GM12878 (cell line): Measurements from ENCODE around the gene ROBO1. TPM values are rescaled to one million over a fixed set of nuclear protein-coding genes. Genes with fewer than 3 reads are reported as not detected.

Source experiments
- ATAC-seq: fragments of 200-7000 bp; cut with Tn5 transposase; 3 replicates; pipeline ENCODE4 v1.9.1; 2020; ENCODE audit warnings: mild to moderate bottlenecking, moderate library complexity
- BruUV-seq: library from RNA; stranded (reverse); fragments of 400-500 nt; replicated peaks from 2 replicates; lab custom pipeline; 2021; lab: Mats Ljungman, UMichigan
- CTCF ChIA-PET: fragments of 300-600 bp; sonication (Branson Sonifier 250); formaldehyde crosslinking; extraction: SDS; loops from one replicate; lab custom pipeline; 2021; ENCODE audit warnings: inconsistent platforms; lab: Yijun Ruan, JAX
- POLR2A ChIA-PET: fragments of 350-600 bp; formaldehyde crosslinking; extraction: SDS; loops from one replicate; lab custom pipeline; 2021; ENCODE audit warnings: inconsistent platforms; lab: Charles Lee
- RAD21 ChIA-PET: fragments of 300-600 bp; sonication (Branson Sonifier 250); formaldehyde crosslinking; loops from one replicate; lab custom pipeline; 2023; ENCODE audit warnings: antibody characterized with exemption; ENCODE audit not compliant: unreplicated experiment; lab: Charles Lee
- SMC1A ChIA-PET: fragments of 300-600 bp; sonication (Branson Sonifier 250); formaldehyde crosslinking; loops from one replicate; lab custom pipeline; 2023; ENCODE audit not compliant: unreplicated experiment, uncharacterized antibody; lab: Charles Lee
- DNase-seq: peaks from one replicate; pipeline ENCODE4 v3.0.0-alpha.2; 2011; ENCODE audit warnings: low read depth, low spot score
- FAIRE-seq: peaks from 3 replicates; lab custom pipeline; 2011; peaks lifted over from hg19 to GRCh38; lab: Jason Lieb, UNC
- H2AFZ ChIP-seq: 2 replicates; pipeline ENCODE4 v1.6.0; 2011; ENCODE audit warnings: low read depth, low read length, control low read depth; ENCODE audit not compliant: control insufficient read depth
- H3K27ac ChIP-seq: 2 replicates; pipeline ENCODE4 v1.5.1; 2011; ENCODE audit warnings: control low read depth; ENCODE audit not compliant: control insufficient read depth, insufficient read depth
- H3K27me3 ChIP-seq, 2 experiments: replicated peaks in 1 of 2; 2 replicates each; pipeline versions ENCODE4 v1.6.0 to v1.6.1; 2011; ENCODE audit warnings: low read length in 1 of 2; ENCODE audit not compliant: control insufficient read depth in 2 of 2, insufficient read depth in 2 of 2
- H3K36me3 ChIP-seq, 2 experiments: 2 replicates each; pipeline ENCODE4 v1.5.1; 2011; ENCODE audit warnings: low read length in 1 of 2; ENCODE audit not compliant: control insufficient read depth in 2 of 2, insufficient read depth in 2 of 2
- H3K4me1 ChIP-seq: 2 replicates; pipeline ENCODE4 v1.6.1; 2011; ENCODE audit warnings: mild to moderate bottlenecking, low read length, moderate library complexity, mixed read lengths; ENCODE audit not compliant: control insufficient read depth, insufficient read depth
- H3K4me2 ChIP-seq: 2 replicates; pipeline ENCODE4 v1.6.0; 2011; ENCODE audit warnings: control low read depth; ENCODE audit not compliant: control insufficient read depth, insufficient read depth
- H3K4me3 ChIP-seq: fragments of 200-600 bp; sonication (generic); 2 replicates; pipeline ENCODE4 v1.5.1; 2016
- H3K79me2 ChIP-seq: 2 replicates; pipeline ENCODE4 v1.6.0; 2011; ENCODE audit warnings: low read length; ENCODE audit not compliant: control insufficient read depth, insufficient read depth
- H3K9ac ChIP-seq: 2 replicates; pipeline ENCODE4 v1.8.0; 2011; ENCODE audit warnings: low read length, control low read depth, mixed read lengths; ENCODE audit not compliant: control insufficient read depth, insufficient read depth
- H3K9me3 ChIP-seq: replicated peaks from 3 replicates; pipeline ENCODE4 v1.5.1; 2011; ENCODE audit warnings: mild to moderate bottlenecking, low read length; ENCODE audit not compliant: control insufficient read depth, insufficient read depth
- H4K20me1 ChIP-seq: 2 replicates; pipeline ENCODE4 v1.6.0; 2011; ENCODE audit not compliant: control insufficient read depth, insufficient read depth
- BCL3 ChIP-seq: IDR thresholded peaks from 2 replicates; pipeline ENCODE4 v1.6.1; 2011; ENCODE audit warnings: borderline replicate concordance, low read depth, mild to moderate bottlenecking, moderate library complexity, low read length; ENCODE audit not compliant: insufficient read depth, poor library complexity, severe bottlenecking
- BRCA1 ChIP-seq: IDR thresholded peaks from 2 replicates; pipeline ENCODE4 v1.6.1; 2011; ENCODE audit warnings: low read depth, low read length, improper control_type of control experiment
- E2F4 ChIP-seq: IDR thresholded peaks from 2 replicates; pipeline ENCODE4 v1.6.1; 2012; ENCODE audit warnings: low read depth, low read length, improper control_type of control experiment
- GABPA ChIP-seq: IDR thresholded peaks from 2 replicates; pipeline ENCODE4 v1.6.1; 2014; ENCODE audit warnings: antibody characterized with exemption, low read depth, mild to moderate bottlenecking, inconsistent platforms
- HDAC2 ChIP-seq: fragments of 200-600 bp; sonication (generic); IDR thresholded peaks from 2 replicates; pipeline ENCODE4 v1.6.1; 2017
- IKZF2 ChIP-seq, 2 experiments: fragments of 450-650 bp; IDR thresholded peaks; 2 replicates each; pipeline ENCODE4 v1.6.1; 2017; ENCODE audit warnings: mild to moderate bottlenecking in 2 of 2, moderate library complexity in 2 of 2
- JUNB ChIP-seq: IDR thresholded peaks from 2 replicates; pipeline ENCODE4 v1.6.1; 2016; ENCODE audit warnings: antibody characterized with exemption, mild to moderate bottlenecking
- MXI1 ChIP-seq: fragments of 150-350 bp; IDR thresholded peaks from 2 replicates; pipeline ENCODE4 v1.6.1; 2011; ENCODE audit warnings: low read depth, mild to moderate bottlenecking, inconsistent platforms, low read length, improper control_type of control experiment
- MYC ChIP-seq: IDR thresholded peaks from 2 replicates; pipeline ENCODE4 v1.6.1; 2011; ENCODE audit warnings: mild to moderate bottlenecking, low read length, moderate library complexity, inconsistent platforms; ENCODE audit not compliant: insufficient read depth, insufficient replicate concordance, insufficient read length, severe bottlenecking
- NR2C2 ChIP-seq: IDR thresholded peaks from 2 replicates; pipeline ENCODE4 v1.6.1; 2011; ENCODE audit warnings: borderline replicate concordance, low read depth; ENCODE audit not compliant: control insufficient read depth, insufficient read length
- POLR2A ChIP-seq: IDR thresholded peaks from 2 replicates; pipeline ENCODE4 v1.6.1; 2011; ENCODE audit warnings: low read depth, mild to moderate bottlenecking, low read length
- SIN3A ChIP-seq: IDR thresholded peaks from 2 replicates; pipeline ENCODE4 v1.6.1; 2012; ENCODE audit warnings: low read depth, low read length, improper control_type of control experiment
- ZNF217 ChIP-seq: fragments of 450-650 bp; IDR thresholded peaks from 2 replicates; pipeline ENCODE4 v1.6.1; 2017; ENCODE audit warnings: antibody characterized with exemption, mild to moderate bottlenecking
- ZNF274 ChIP-seq: IDR thresholded peaks from one replicate; pipeline ENCODE4 v1.8.0; 2011; ENCODE audit not compliant: insufficient read length, insufficient read depth
- WGBS: methylation state at CpG from one replicate; pipeline ENCODE4 v1.1.6; 2016; ENCODE audit warnings: low lambda C conversion rate; ENCODE audit not compliant: insufficient replicate concordance, insufficient coverage; ENCODE audit errors: missing lambda C conversion rate; 5-methylcytosine and 5-hydroxymethylcytosine counted together
- in situ Hi-C: fragments of 300-500 bp; cut with MboI; formaldehyde crosslinking; loops from 9 replicates; pipeline ENCODE4 v1.14.3; 2018; ENCODE audit warnings: mixed read lengths
- intact Hi-C: fragments of 100-400 bp; cut with micrococcal nuclease; formaldehyde crosslinking; loops from one replicate; pipeline ENCODE4 v1.14.2; 2022; ENCODE audit not compliant: unreplicated experiment
- polyA plus RNA-seq, 11 experiments: library from polyadenylated mRNA; depleted of rRNA in 4 of 11; unstranded in 6 of 11; stranded (reverse) in 5 of 11; fragments of >200 nt; fragmentation: Nextera tagmentation in 4 of 11; fragmentation: Illumina TruSeq in 1 of 11; extraction: Ambion mirVana in 4 of 11; extraction: Trizol in 1 of 11; gene quantifications; 1 replicate in 1 of 11; 2 replicates in 10 of 11; pipeline versions ENCODE4 v1.2.1 to v1.2.3, GENCODE V29; 2011 to 2016; ENCODE audit warnings: inconsistent platforms in 2 of 11, missing spikeins in 2 of 11, low read depth in 1 of 11
- total RNA-seq, 4 experiments: library from RNA; depleted of rRNA in 3 of 4; stranded (reverse); fragments of >200 nt in 3 of 4; fragmentation: Illumina TruSeq in 1 of 4; extraction: Trizol in 1 of 4; gene quantifications; 2 replicates each; pipeline versions ENCODE4 v1.2.1 to v1.2.3, GENCODE V29; 2013 to 2021

The ROBO1 gene
- total and polyA plus RNA-seq, 10 of the 15 experiments (the other 5 are each of a cell fraction or from before 2014, with no cell fraction given): 0.29 to 46.5 (median 1.2) TPM

GRCh38 chr3:78848392-78849288 lies 919.2 kb downstream of the ROBO1 start (continued):
- TF ChIP-seq SIN3A: no peak
- TF ChIP-seq, all 136 proteins: peak for 0

- in situ Hi-C loops (no loop called here), intact Hi-C loops (no loop called here)
- no peak for FAIRE-seq
- no peaks in the 10 kb centered on the region for H3K4me1 ChIP-seq
- RAD21 ChIA-PET: interaction anchor here (0.7 to 2.5 kb wide), 11 partner anchors 9 to 171 kb away, joined by 3 to 11 read pairs (median 4); no protein-coding TSS in a partner anchor
- no peak overlapping the region for H3K27ac ChIP-seq
- no peaks in the 10 kb centered on the region for H3K79me2 ChIP-seq
- H3K4me2 ChIP-seq: no peak overlapping the region
- ATAC-seq: no peak
- TF ChIP-seq IKZF2 (IDR thresholded peaks at IDR 0.05): no peak
- no peak for TF ChIP-seq ZNF217
- TF ChIP-seq BRCA1: no peak
- no peak for TF ChIP-seq E2F4
- TF ChIP-seq JUNB: no peak
- TF ChIP-seq BCL3: no peak
- TF ChIP-seq GABPA: no peak
- TF ChIP-seq HDAC2: no peak
- TF ChIP-seq MYC: no peak
- no peak for TF ChIP-seq NR2C2
- TF ChIP-seq MXI1: no peak
- TF ChIP-seq ZNF274: no peak
- no peak for TF ChIP-seq POLR2A
- POLR2A ChIA-PET: no interaction called here
- CTCF ChIA-PET: interaction anchor here (0.9 to 2.4 kb wide), 6 partner anchors 8 to 56 kb away, joined by 3 to 6 read pairs (median 4); no protein-coding TSS in a partner anchor
- WGBS: 74% methylated on average over 3 of the region's 3 CpGs
- no peak for DNase-seq
- no peak overlapping the region for H3K9ac ChIP-seq
- no peaks in the 10 kb centered on the region; the same call in 2 of the 3 replicates for H3K9me3 ChIP-seq
- H3K36me3 ChIP-seq: no peaks in the 10 kb centered on the region
- no peak overlapping the region for H2AFZ ChIP-seq
- no peak overlapping the region for H3K4me3 ChIP-seq
- H3K27me3 ChIP-seq: no peaks in the 10 kb centered on the region
- BruUV-seq: no TSS peak
- SMC1A ChIA-PET: interaction anchor here (0.6 to 3.5 kb wide), 22 partner anchors 10 to 187 kb away, joined by 3 to 18 read pairs (median 3); no protein-coding TSS in a partner anchor
- H4K20me1 ChIP-seq: no peaks in the 10 kb centered on the region
Observed at GRCh38 chr3:78847603-78848002, 920.2 kb downstream of the ROBO1 start.
